ENCODE results near the gene CD34.

CD34 gene

GRCh38 chr1:207872621-207873020 is 38.3 kb downstream of the CD34 start:
- no peak for DNase-seq (ENCODE audit: low spot score)

GRCh38 chr1:207871117-207871649 is 39.7 kb downstream of the CD34 start:
- DNase-seq (ENCODE audit: low spot score): no peak

DNA sequence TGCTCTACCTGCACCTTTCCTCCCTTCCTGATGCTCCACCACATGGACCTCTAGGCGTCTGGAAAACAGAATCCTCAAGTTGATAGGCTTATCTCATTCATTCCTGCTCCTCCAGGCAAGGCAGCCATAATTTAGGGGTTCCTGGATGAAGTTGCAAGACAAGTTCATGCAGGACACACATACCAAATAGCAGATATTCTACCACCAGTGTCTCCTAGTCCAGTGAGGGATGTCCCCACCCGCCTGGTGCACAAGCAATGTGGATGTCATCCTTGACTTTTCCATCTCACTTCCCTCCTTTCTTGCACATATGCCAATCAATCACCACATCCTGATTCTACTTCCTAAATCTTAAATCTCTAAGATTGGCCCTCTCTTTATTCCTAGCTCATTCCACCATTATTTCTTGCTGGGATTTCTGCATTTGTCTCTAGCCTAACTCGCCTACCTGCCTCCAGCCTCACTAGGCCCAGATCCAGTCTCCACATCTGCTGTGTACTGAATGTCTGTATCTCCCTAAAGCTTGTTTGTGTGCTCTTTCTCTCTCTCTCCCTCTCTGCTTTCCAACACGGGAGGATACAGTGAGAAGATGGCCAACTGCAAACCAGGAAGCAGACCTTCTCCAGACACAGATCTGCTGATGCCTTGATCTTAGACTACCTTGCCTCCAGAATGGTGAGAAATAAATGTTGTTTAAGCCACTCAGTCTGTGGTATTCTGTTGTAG is 40.5 kb downstream of the CD34 start:
- no peak for DNase-seq (ENCODE audit: low spot score)

- no peak for DNase-seq (ENCODE audit: low spot score)
These were observed 41.1 kb downstream of the CD34 start for GRCh38 chr1:207869859-207870258.

GRCh38 chr1:207868774-207869721 is 41.9 kb downstream of the CD34 start:
- DNase-seq (ENCODE audit: low spot score): peak; percentile 90

DNA sequence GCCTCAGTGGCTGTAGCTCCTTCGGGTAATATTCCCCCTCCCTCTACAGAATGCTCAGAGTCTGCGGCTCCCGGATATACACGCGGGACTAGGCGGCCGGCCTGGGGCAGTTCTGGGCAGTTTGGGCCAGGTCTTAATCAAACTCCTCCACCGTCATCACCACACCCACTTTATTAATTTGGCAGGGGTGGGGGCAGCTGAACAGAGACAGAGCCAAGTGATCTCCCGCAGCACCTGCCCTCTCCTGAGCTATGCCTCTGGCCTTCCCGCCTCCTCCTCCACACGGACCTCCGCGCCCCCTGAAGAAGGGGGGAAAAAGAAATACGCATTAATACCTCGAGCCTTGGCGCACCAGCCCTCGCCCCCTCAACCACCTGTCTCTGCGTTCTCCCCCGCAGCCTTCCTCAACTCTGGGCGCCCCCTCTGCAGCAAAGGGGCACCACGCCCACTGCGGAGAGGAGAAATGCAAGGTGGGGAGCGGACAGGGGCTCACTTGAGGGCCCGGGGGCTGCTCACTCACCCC is 42.6 kb downstream of the CD34 start:
- DNase-seq (ENCODE audit: low spot score): peak; percentile 52

DNA sequence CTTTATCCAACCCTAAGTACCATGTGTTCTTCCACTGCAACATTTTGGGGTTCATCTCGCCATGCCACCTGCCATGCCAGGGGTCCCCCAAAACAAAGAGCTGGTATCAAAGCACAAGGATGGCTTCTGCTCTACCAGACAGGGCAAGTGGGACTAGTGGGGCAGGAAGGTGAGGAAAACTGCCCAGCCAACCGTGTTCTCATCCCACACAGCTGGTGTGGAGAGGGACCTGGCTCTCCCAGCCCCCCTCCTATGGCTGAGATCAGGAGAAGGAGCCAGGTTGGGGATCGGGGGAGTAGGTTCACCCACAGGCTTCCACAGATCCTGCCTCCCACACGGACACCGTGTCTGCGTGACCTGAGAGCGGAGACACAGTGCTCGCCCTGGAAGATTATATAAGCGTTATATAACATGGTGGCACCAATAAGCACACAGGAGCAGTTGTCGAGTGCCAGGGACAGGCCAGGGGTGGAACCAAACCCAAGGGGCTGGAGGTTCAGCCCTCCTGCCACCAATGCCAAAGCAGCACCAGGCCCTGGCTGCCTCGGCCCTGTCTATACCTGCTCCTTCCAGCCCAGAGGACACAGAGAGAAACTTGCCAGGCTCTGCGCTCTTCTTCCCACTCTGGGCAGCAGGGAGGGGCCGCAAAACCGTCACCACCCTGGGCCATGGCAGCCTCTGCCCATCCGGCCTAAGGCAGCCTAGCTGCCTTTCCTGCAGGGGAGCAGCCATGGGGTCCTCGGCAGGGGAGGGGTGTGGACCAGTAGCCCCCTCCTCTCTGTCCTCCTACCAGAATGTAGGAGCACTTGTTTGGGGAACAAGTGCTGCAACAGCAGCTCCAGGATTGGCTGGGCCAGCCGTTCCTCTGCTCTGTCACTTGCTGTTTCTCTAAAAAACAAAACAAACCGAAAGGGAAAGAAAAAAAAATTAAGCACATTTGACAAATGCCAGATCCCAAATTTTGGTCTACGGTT is 43.5 kb downstream of the CD34 start:
- DNase-seq (ENCODE audit: low spot score): no peak

DNA sequence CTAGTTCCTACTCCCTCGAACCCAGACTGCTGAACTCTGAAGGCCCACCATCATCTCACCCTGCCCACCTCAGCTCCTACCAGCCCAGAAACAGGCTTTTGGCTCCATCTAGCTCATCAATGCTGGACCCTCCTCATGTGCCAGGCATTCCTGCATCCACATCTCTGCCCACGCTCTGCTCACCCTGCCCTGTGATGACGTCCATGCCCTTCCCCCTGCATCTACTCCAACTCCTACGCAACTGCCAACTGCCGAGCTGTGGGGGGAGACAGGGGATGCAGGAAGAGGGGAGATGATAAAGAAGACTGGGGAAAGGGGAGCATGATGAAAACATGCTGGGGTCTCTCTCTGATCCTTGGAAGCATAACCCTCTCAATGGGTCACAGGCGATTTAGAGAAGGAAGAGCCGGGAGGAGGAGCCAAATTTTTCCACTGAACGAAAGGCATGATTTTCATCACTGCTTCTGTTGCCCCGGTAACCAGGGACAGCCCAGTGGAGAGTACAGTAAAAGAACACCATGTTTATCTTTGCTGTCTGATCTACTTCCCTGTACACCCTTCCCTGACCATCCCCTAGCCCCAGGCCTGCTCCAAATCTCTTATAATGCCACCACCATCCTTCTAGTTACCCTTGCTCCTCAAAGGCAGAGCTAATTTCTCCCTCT is 44.3 kb downstream of the CD34 start:
- peak; percentile 35 for DNase-seq (ENCODE audit: low spot score)

DNA sequence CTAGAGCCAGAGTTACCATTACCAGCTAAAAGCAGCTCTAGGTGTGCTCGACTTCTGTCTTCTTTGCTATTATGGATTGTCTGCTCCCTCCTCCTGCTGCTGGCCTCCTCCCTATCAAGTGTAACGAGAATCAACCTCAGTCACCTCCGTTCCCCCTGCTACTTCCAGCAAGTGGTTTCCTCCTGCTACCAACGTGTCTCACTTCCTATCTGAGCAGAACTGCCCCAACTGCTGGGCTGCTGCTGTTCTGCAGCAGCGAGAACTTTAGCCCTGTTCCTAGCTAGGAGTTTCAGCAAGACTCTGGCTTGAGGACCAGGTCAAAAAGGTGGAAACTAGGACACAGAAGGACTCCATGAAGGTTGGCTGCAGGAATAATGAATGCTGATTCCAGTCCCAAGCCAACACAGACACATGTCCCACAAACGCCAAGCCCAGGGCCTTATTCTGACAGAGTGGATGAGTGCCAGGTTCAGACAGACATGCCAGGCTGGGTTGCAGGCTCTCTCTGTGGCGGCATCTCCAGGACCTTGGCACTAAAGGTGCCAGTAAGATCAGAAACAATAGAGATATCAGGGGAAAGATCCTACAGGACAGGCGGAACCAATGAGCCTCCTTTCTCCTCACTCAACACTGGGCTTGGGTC is 46.9 kb downstream of the CD34 start:
- DNase-seq (ENCODE audit: low spot score): no peak

DNA sequence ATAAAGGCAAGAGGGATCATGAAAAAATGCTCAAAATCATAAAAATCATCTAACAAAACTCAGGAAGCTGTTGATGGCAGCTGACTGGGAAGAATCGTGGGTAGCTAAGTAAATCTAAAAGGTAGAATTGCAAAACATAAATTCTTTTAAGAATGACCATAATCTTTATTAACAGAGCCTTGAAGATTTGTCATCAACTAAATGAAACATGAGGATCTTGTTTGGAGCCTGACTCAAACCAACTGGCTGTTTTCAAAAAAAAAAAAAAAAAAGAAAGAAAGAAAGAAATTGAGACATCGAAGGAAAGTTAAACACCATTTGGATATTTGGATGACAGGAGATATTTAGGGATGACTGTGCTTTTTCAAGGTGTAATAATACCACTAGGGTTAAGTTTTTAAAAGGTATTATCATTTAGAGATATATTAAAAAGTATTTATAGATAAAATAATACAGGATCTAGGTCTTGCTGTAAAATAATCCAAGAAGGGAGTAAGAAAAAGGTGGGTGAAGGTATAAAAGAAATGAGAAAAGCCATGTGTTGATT is 48.6 kb downstream of the CD34 start:
- DNase-seq (ENCODE audit: low spot score): peak; percentile 32

DNA sequence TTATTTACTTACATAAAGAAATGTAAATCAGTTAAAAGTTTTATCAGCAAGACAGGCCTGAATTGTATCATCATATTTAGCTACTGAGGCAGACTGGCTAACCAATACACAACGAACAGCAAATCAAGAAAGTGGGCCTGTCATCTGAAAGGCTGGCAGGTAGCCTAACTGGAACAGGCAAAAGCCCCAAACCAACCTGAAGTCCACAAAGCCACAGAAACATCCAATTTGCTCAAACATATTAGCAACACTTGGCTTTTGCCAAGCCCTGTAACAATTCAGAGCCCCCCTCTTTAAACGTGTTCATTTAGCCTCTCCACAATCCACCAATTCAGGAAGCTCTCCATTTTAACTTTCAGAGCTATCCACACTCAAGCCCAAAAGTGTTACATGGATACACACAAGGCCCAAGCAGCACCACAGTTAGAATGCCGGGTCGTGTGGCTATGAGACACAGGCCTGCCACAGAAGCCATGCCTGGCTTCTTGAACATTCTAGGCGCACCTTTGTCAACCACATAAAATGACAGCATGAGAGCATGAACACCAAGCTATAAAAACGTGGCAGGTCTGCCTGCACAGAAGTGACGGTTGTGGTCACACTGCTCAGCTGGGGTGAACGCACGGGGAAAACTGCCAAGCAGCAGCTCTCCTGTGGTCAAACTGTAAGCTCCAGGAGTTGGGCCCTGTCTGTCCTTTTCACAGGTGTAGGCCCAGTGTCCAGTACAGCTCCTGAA is 49.3 kb downstream of the CD34 start:
- no peak for DNase-seq (ENCODE audit: low spot score)

- DNase-seq (ENCODE audit: low spot score): no peak
These were observed 50.4 kb downstream of the CD34 start for GRCh38 chr1:207860531-207860930.

DNA sequence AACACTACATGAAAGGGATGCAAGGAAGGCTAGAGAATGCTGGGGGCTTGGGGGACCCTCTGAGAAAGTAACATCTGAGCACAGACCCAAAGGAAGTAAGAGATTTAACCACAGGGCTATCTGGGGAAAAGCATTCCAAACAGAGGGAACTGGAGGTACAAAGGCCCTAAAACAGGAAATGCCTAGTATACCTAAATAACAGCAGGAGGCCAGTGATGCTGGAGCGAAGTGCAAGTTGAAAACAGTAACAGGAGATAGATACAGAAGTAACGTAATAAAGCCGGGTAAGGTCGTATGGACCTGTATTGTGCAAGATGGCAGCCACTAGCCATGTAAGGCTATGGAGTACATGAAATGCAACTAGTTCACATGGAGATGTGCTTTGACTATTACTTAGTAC is 52.1 kb downstream of the CD34 start:
- no peak for DNase-seq (ENCODE audit: low spot score)

DNA sequence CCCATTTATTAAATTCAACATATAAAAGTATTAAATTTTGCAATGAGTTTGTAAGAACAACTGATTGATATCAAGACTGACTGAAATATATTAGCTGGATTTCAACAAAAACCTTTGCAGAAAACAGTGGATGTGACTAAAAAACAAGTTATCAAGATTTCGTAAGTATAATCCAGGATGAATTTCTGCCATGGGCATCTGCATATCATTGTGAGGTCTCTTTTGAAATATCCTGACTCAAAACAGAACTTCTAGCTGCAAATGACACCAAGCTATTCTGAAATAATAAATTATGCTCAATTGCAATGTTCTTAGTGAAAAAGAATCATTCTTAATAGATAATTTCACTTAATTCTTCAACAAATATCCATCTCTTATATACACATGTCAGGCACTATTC is 52.6 kb downstream of the CD34 start:
- DNase-seq (ENCODE audit: low spot score): no peak

GRCh38 chr1:207857447-207857846 is 53.5 kb downstream of the CD34 start:
- no peak for DNase-seq (ENCODE audit: low spot score)

GRCh38 chr1:207856276-207857023 is 54.5 kb downstream of the CD34 start:
- no peak for DNase-seq (ENCODE audit: low spot score)

DNA sequence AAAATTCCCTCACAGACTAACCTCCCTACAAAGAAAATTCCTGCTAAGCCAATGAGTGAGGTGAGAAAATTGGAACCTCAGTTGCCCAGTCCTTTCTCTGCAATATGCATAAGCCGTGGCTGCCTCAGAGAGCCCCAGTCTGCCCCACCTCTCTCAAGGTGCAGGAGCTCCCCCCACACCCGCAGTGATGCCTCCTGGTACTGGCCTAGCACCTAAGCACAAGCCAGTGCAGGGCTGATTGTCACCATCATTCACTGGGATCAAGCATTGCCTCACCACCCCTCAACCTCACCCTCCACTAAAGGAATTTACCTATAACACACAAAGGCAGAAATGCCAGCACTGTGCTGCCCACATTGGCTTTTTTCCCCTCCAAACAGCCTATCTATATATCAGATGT is 56.9 kb downstream of the CD34 start:
- DNase-seq (ENCODE audit: low spot score): no peak

DNA sequence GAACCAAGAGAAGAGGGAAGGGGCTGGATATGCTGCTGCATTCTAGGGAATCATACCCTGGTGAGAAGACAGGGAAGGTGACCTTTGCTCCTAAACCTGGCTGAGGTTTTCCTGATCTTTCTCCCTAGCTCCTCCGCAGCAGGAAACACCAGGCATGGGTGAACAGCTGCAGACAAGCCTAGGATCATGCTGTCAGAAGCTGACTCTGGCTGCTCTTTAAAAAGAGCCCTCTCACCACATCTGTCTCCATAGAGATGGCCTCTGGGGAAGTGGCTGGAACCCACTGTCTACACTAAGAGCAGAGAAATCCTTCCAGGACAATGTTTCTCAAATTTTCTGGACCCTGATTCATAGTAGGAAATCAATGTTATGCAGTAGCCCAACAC is 57.6 kb downstream of the CD34 start:
- DNase-seq (ENCODE audit: low spot score): no peak
